AG10803 (cell line): ENCODE measurements around the gene FAM135A.

ENCODE experiments used
- DNase-seq: peaks from one replicate; pipeline ENCODE4 v3.0.0; 2010; ENCODE audit warnings: low read depth
- H3K4me3 ChIP-seq: 2 replicates; pipeline ENCODE4 v1.5.1; 2011; ENCODE audit warnings: mild to moderate bottlenecking, low read length, control low read depth
- TF ChIP-seq, protein P1 (sequence below): conservative IDR thresholded peaks from 2 replicates; pipeline ENCODE4 v1.5.1; 2011; ENCODE audit warnings: mild to moderate bottlenecking, low read length, control low read depth, inconsistent platforms

FAM135A gene

DNA sequence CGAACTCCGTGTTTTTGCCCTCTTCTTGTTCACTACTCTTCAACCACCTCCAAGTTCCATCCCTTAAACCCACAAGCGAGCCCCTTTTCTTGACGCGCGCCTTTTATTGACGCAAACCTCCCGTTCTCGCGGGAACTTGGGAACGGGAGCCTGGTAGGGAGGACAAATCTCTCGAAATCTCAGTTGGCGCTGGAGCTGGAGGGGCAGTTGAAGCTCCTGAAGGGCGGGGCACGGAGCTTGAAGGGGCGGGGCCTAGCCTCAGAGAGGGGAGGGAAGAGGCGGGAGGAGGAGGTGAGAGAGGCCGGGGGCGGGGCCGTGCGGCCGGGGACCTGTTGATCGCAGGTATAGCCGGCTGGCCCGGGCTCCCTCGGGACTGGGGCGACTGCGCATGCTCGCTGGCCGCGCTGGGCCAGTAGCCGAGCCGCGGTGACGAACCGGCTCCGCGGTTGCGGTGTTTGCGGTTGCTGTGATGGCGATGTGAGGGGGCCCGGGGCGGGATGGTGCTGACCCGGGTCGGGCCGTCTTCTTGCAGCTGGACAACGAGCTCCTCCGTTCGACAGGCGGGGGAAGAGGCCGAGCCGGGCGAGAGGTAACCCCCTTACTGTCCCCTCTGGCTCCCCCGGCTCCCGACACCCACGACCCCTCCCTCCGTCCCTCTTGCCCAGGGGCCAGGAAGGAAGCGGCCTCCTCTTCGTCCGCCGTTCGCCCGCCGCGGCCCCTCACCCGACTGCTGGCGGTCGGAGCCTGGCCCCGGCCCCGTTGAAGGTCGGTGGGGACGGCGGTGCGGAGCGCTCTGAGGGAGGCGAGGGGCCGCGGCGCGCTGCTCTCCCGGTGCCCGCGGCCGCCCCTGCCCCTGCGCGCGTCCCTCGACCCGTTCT is at the start of gene FAM135A:
Gene FAM135A (plus strand): TSS at position 395 of the 878 bp plus-strand sequence. CDS start 14,835 bp downstream, outside the sequence.
- peak; percentile 96 for DNase-seq
- H3K4me3 ChIP-seq: peak within 1 kb of the TSS; percentile 90
- TF ChIP-seq, protein P1, sequence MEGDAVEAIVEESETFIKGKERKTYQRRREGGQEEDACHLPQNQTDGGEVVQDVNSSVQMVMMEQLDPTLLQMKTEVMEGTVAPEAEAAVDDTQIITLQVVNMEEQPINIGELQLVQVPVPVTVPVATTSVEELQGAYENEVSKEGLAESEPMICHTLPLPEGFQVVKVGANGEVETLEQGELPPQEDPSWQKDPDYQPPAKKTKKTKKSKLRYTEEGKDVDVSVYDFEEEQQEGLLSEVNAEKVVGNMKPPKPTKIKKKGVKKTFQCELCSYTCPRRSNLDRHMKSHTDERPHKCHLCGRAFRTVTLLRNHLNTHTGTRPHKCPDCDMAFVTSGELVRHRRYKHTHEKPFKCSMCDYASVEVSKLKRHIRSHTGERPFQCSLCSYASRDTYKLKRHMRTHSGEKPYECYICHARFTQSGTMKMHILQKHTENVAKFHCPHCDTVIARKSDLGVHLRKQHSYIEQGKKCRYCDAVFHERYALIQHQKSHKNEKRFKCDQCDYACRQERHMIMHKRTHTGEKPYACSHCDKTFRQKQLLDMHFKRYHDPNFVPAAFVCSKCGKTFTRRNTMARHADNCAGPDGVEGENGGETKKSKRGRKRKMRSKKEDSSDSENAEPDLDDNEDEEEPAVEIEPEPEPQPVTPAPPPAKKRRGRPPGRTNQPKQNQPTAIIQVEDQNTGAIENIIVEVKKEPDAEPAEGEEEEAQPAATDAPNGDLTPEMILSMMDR: no peak

DNA sequence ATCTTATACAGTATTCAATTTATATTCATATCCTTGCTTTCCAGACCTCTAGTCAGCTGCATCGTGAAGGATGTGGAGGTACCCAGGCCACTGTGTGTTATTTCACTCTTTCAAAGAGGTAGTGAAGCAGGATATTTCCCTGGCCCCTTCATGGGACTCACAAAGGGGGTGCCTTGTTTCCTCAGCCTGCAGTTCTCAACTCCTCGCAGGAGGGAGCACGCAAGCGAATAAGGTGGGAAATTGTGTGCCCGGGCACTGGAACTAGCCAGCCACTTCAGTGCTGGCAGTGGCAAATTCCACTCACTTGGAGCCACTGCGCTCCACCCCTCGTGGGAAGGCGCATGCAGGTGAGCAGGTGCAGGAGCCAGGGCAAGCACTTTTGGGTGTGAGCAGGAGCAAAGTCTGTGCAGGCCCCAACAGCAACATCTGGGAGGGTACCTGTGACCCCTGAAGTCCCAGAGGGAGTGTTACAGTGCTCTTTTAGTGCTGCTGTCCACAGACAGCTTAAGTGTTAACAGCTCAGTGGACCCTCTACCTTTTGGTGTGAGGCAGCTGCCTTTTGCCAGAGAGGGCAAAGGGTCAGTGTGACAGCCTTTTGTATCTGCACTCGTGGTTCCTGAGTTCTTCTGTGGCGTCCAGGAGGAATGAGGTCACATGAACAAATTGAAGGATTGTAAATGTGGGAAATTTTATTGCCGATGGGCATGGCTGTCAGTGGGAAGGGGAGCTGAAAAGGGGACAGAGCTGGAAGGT is 49.4 kb upstream of the FAM135A start:
- TF ChIP-seq, protein P1: no peak
- no peak overlapping the region for H3K4me3 ChIP-seq
- DNase-seq: no peak

DNA sequence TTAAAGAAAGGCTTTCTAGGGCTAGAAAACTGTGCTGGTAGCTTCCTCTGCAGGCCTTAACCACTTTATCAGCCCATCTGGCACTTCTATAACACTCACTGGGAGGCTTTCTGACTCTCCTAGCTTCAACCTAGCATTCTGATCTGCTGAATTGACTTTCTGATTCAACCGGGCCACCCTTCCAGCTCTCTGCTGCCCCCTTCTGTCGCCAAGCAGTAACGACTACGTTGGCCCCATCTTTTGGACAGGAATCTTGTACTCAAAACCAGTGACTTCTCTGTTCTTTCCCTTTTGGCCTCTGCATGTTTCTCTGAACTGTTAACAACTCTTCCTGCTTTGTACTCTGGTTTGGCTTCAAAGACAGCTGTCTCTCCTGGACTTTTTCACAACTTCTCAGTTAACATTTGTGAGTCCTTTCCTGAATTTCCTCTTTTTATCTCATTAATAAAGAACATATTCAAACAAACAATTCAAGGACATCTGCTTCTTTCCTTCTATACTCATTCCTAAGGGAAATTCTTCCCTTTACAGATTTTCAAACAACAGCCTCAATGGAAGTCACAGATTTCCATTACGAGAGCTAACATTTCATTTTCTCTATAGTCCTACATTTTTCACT is 43.9 kb upstream of the FAM135A start:
- TF ChIP-seq, protein P1: peak; percentile 98
- H3K4me3 ChIP-seq: no peak overlapping the region
- DNase-seq: peak; percentile 61

DNA sequence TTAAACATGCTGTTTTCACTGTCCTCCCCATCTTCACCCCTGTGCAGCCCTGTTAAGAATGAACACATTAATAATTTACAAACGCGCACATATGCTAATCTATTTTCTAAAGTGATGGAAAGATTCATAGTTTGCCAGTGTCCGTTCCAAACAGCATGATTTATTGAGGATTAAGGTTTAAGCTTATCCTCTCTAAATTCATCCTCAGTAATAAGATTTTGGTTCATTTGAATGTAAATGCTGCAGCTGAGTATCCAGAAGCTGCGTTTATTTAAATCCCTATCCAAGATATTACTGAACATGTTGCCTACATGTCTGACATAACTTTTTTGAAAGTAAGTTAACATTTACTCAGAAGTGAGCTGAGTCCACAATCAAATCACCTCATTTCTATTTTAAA is 42.8 kb upstream of the FAM135A start:
- TF ChIP-seq, protein P1: no peak
- no peak for DNase-seq
- H3K4me3 ChIP-seq: no peak overlapping the region

DNA sequence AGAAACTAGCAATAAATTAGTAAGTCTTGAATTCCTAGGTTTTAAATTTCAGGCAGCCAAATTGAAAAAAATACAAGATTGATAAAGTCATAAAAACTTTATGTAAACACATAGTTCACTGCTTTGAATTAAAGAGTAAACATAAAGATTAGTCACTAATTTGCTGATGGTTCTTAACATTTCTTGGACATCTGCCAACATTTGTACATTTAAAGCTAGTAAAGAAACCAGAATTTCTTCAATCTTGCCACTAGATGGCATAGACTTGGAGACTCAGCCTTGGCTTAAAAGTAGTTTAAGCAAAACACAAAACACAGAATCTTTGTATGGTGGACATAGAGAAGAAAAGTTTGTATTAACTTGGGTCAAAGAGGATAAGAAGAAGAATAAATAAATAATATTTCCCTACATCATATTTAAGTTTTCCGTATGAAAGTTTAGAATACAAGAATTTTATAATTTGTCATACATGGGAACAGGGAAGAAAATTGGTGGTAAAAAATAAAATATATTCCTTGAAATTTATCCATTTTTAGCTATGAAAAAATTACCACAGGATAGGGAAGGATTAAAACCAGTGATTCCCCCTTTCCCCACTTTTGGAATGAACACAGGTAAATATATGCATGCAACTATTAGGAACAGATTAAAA is 41.7 kb upstream of the FAM135A start:
- no peak overlapping the region for H3K4me3 ChIP-seq
- TF ChIP-seq, protein P1: peak; percentile 85
- DNase-seq: peak; percentile 68

DNA sequence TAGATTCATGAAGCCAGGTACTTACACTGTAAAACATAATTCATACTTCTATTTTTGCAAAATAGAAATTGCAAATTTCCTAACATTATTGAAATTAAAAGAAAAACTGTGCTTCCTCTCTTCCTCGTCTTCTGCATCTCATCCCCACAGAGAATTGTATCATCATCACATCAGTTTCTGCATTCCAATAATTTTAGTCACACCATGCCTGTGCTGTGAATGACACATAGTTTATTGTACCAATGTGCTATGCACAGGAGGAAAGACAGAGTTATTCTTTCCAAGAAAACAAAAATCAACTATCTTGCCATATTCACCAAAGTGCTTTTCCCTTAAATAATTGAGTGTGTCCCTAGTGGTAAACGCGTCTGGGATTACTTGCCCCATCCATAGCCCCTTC is 38.1 kb upstream of the FAM135A start:
- TF ChIP-seq, protein P1: no peak
- DNase-seq: peak; percentile 34
- no peak overlapping the region for H3K4me3 ChIP-seq
